Esophagus squamous epithelium (tissue), 5 donors: ENCODE measurements around the gene OR10P1. TPM values are rescaled to one million over a fixed set of nuclear protein-coding genes. Genes with fewer than 3 reads are reported as not detected.

ENCODE experiments used
- DNase-seq: peaks from one replicate; lab custom pipeline; 2025; lab: John Stamatoyannopoulos, UW
- H3K27ac ChIP-seq, 4 donors: fragments of 200-600 bp; sonication (generic); one replicate each; pipeline ENCODE4 v1.5.1; 2016 to 2019; ENCODE audit warnings: mild to moderate bottlenecking in 1 of 4
- H3K27me3 ChIP-seq, 4 donors: fragments of 200-600 bp; sonication (generic); 1 replicate in 3 of 4; 2 replicates in 1 of 4; pipeline versions ENCODE4 v1.5.1 to v1.6.0; 2017 to 2021; ENCODE audit warnings: antibody characterized with exemption in 1 of 4
- H3K36me3 ChIP-seq, 3 donors: fragments of 200-600 bp; sonication (generic); one replicate each; pipeline ENCODE4 v1.5.1; 2016 to 2019
- H3K4me1 ChIP-seq, 3 donors: fragments of 200-600 bp; sonication (generic); one replicate each; pipeline ENCODE4 v1.5.1; 2017 to 2019
- H3K4me3 ChIP-seq, 4 donors: fragments of 200-600 bp; sonication (generic); 1 replicate in 3 of 4; 2 replicates in 1 of 4; pipeline ENCODE4 v1.5.1; 2016 to 2019; ENCODE audit warnings: mild to moderate bottlenecking in 2 of 4, moderate library complexity in 1 of 4
- H3K9me3 ChIP-seq, 3 donors: fragments of 200-600 bp; sonication (generic); one replicate each; pipeline ENCODE4 v1.5.1; 2016 to 2019
- POLR2A ChIP-seq, 4 donors: fragments of 450-650 bp; IDR thresholded peaks; one replicate each; pipeline ENCODE4 v1.6.1; 2017; ENCODE audit warnings: antibody characterized with exemption in 4 of 4, mild to moderate bottlenecking in 4 of 4, moderate library complexity in 3 of 4
- WGBS, 2 donors: methylation state at CpG; one replicate each; pipeline ENCODE4 v1.1.5; 2018; 5-methylcytosine and 5-hydroxymethylcytosine counted together
- intact Hi-C: fragments of 100-400 bp; cut with DNase I; formaldehyde crosslinking; loops from one replicate; pipeline ENCODE4 v1.15.0; 2022
- total RNA-seq, 4 donors: library from RNA; depleted of rRNA; stranded (reverse); fragments of >200 nt; gene quantifications; one replicate each; pipeline ENCODE4 v1.1.0, GENCODE V29; 2016
- TF ChIP-seq, protein P1 (sequence below), 6 experiments: fragments of 450-650 bp in 4 of 6; fragments of 200-600 bp in 2 of 6; sonication (generic) in 2 of 6; IDR thresholded peaks; one replicate each; pipeline ENCODE4 v1.5.1; 2016 to 2019; ENCODE audit warnings: antibody characterized with exemption in 6 of 6, mild to moderate bottlenecking in 4 of 6, moderate library complexity in 4 of 6
- donor health status: DM: yes; HTN: yes; CAD: no.

The OR10P1 gene
- total RNA-seq, 4 donors from 2014 or later = not detected

DNA sequence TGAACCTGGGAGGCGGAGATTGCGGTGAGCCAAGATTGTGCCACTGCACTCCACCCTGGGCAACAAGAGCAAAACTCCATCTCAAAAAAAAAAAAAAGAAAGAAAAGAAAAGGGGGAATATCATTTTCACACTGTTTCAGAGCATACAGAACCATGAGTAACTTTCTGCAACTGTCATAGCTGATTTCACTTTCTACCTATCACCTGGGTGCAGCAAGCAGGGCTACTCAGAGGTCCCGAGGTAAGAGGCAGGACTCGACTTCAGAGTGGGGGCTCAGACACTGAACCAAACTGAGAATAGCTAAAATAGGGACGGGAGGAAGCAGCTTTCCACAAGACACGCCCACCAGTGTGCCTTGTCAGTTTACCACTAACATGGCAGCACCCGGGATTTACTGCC is 29.8 kb downstream of the OR10P1 start:
- Histone ChIP-seq H3K4me3 (no peak overlapping the region), H3K27ac (no peak overlapping the region)
- TF ChIP-seq, protein P1, sequence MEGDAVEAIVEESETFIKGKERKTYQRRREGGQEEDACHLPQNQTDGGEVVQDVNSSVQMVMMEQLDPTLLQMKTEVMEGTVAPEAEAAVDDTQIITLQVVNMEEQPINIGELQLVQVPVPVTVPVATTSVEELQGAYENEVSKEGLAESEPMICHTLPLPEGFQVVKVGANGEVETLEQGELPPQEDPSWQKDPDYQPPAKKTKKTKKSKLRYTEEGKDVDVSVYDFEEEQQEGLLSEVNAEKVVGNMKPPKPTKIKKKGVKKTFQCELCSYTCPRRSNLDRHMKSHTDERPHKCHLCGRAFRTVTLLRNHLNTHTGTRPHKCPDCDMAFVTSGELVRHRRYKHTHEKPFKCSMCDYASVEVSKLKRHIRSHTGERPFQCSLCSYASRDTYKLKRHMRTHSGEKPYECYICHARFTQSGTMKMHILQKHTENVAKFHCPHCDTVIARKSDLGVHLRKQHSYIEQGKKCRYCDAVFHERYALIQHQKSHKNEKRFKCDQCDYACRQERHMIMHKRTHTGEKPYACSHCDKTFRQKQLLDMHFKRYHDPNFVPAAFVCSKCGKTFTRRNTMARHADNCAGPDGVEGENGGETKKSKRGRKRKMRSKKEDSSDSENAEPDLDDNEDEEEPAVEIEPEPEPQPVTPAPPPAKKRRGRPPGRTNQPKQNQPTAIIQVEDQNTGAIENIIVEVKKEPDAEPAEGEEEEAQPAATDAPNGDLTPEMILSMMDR (IDR thresholded peaks at IDR 0.05) = no peak
- TF ChIP-seq POLR2A (IDR thresholded peaks at IDR 0.05) = no peak

DNA sequence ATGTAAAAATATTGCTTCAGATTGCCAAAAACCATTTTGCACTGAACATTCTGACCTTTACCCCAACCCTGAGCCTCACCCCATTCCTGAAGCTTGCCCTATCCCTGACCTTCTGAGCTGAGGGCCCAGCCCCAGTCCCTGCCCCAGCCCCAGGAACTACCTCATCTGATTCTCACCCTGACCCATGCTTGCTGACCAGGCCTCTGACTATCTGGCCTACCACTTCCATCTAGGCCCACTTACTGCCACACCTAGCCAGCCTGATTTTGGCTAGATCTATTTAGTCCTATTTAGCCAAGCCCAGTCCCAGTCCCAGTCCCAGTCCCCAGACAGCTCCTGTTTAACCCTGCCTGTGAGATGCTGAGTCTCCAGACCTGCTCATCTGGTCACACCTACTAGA is 33.6 kb downstream of the OR10P1 start:
- Histone ChIP-seq H3K9me3 (no peaks in the 10 kb centered on the region), H3K27ac (no peak overlapping the region), H3K27me3 (no peaks in the 10 kb centered on the region), H3K36me3 (no peaks in the 10 kb centered on the region), H3K4me3 (no peak overlapping the region), H3K4me1 (no peaks in the 10 kb centered on the region)
- TF ChIP-seq, protein P1 (IDR thresholded peaks at IDR 0.05) = no peak
- no peak for TF ChIP-seq POLR2A (IDR thresholded peaks at IDR 0.05)
- DNase-seq = no peak
- intact Hi-C loops = no loop called here

More for the DNA sequence above, 29.8 kb downstream of the OR10P1 start:
- Histone ChIP-seq H3K4me1 (no peaks in the 10 kb centered on the region), H3K36me3 (no peaks in the 10 kb centered on the region), H3K9me3 (no peaks in the 10 kb centered on the region), H3K27me3 (no peaks in the 10 kb centered on the region)
- 78 to 87% methylated on average over 6 to 7 of the region's 7 CpGs for WGBS, 2 donors
- intact Hi-C loops = no loop called here
- no peak for DNase-seq

DNA sequence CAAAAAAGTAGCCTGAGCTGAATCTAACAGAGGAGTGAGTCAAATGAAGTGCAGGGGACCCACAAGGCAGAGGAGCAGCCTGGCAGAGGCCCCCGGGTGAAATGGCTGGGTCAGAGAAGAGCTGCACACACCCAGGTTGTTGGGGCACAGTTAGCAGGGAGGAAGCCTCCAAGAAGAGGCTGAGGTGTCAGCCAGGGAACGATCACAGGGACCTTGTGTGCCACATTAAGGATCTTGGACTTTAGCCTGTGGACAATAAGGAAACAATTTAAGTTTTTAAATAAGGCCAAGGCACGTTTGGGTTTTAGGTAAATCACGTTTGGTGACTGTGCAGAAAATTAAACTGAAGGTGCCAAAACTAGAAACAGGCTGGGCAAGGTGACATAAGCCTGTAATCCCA is 35.1 kb downstream of the OR10P1 start:
- no peaks in the 10 kb centered on the region for H3K9me3 ChIP-seq
- TF ChIP-seq, protein P1 (IDR thresholded peaks at IDR 0.05) = no peak
- TF ChIP-seq POLR2A (IDR thresholded peaks at IDR 0.05) = no peak
- WGBS, 2 donors = 33 to 47% methylated on average over 4 of the region's 4 CpGs
- H3K4me1 ChIP-seq = no peaks in the 10 kb centered on the region
- intact Hi-C loops = no loop called here
- H3K36me3 ChIP-seq = no peaks in the 10 kb centered on the region
- H3K27ac ChIP-seq = no peak overlapping the region
- no peaks in the 10 kb centered on the region for H3K27me3 ChIP-seq
- H3K4me3 ChIP-seq = no peak overlapping the region
- DNase-seq = no peak

DNA sequence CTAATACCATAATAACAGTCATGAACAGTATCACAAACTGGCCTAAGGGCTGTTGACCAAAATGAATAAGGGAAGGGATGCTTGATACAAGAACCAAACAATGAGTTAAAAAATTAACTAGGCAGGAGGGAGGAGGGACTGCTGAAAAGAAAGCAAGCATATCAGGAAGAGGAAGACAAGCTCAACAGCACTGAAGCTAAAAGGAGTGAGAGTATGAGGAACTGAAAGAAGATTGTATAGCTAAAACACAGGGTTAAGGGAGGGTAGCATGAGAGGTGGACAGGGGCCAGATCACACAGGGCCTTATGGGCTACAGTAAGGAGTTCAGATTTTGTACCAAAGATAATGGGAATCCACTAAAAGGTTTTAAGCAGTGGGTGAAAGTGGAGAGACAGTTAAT is 36.9 kb downstream of the OR10P1 start:
- H3K27ac ChIP-seq = no peak overlapping the region
- H3K27me3 ChIP-seq = no peaks in the 10 kb centered on the region
- no peaks in the 10 kb centered on the region for H3K9me3 ChIP-seq
- no peaks in the 10 kb centered on the region for H3K4me1 ChIP-seq
- no peaks in the 10 kb centered on the region for H3K36me3 ChIP-seq
- H3K4me3 ChIP-seq = no peak overlapping the region
- DNase-seq = no peak
- TF ChIP-seq, protein P1 (IDR thresholded peaks at IDR 0.05) = no peak
- no peak for TF ChIP-seq POLR2A (IDR thresholded peaks at IDR 0.05)
- intact Hi-C loops = no loop called here

DNA sequence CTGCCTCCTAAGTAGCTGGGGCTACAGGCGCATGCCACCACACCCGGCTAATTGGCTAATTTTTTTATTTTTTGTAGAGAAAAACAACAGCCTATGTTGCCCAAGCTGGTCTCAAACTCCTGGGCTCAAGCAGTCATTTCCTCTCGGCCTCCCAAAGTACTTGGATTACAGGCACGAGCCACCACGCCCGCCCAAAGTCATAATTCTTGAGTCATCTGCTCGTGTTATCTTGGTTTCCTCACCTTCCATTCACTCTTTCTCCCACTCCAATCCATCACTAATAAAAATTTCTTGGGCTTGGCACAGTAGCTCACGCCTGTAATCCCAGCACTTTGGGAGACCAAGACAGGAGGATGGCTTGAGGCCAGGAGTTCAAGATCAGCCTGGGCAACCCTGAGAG is 39.0 kb downstream of the OR10P1 start:
- no peak for DNase-seq
- no peak overlapping the region for H3K4me3 ChIP-seq
- TF ChIP-seq, protein P1 (IDR thresholded peaks at IDR 0.05) = no peak
- TF ChIP-seq POLR2A (IDR thresholded peaks at IDR 0.05) = no peak
- no peaks in the 10 kb centered on the region for H3K36me3 ChIP-seq
- no peaks in the 10 kb centered on the region for H3K9me3 ChIP-seq
- H3K27ac ChIP-seq = no peak overlapping the region
- no peaks in the 10 kb centered on the region for H3K4me1 ChIP-seq
- intact Hi-C loops = no loop called here
- 55 to 56% methylated on average over 7 to 8 of the region's 8 CpGs for WGBS, 2 donors
- no peaks in the 10 kb centered on the region for H3K27me3 ChIP-seq
